ENCODE data around the gene LRRC40.

LRRC40 gene

DNA sequence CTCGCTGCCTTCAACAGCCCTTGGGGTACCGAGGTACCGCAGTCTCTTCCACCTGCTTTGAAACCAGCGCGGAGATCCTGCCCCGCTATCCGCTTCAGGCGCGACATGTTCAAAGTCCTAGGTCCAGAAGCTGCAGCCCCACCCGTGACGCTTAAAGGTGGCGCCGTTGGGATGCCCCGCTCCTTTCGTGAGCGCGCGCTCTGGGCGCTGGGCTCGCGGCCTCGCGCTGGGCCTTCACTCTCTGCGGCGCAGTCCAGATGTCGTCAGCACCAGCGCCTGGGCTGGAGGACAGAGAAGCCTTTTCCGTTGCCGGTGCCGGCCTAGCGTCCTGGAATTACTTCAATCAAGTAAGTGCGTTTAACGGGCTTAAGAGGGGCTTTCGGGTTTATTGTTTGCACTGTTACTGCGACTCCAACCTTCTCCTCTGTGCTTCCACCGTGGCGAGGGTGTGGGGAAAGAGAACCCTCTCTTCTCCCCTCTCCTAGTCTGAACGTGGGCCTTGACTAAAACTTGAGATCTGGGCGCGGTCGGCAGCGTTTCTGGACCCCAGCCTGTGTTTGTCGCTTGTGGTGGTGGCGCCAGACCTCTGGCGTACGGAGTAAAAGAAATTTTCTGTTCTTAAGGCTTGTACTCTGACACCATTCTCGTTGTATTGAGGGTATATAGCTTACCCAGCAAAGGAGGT, at the start of gene LRRC40 (continued):
- TF ChIP-seq KLF9 (tag by site-specific recombination; IDR thresholded peaks at IDR 0.05; ENCODE audit: low read depth) = peak; percentile 56; the same call in 1 of the 2 replicates
- TF ChIP-seq, protein P1, sequence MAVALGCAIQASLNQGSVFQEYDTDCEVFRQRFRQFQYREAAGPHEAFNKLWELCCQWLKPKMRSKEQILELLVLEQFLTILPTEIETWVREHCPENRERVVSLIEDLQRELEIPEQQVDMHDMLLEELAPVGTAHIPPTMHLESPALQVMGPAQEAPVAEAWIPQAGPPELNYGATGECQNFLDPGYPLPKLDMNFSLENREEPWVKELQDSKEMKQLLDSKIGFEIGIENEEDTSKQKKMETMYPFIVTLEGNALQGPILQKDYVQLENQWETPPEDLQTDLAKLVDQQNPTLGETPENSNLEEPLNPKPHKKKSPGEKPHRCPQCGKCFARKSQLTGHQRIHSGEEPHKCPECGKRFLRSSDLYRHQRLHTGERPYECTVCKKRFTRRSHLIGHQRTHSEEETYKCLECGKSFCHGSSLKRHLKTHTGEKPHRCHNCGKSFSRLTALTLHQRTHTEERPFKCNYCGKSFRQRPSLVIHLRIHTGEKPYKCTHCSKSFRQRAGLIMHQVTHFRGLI (tag by site-specific recombination; IDR thresholded peaks at IDR 0.05) = peak; percentile 60; the same call in 1 of the 2 replicates
- TF ChIP-seq ZNF174 (tag by site-specific recombination; IDR thresholded peaks at IDR 0.05) = no peak
- no peak for TF ChIP-seq BCL11A (tag by site-specific recombination; IDR thresholded peaks at IDR 0.05; ENCODE audit: low read depth)
- TF ChIP-seq, protein P2, sequence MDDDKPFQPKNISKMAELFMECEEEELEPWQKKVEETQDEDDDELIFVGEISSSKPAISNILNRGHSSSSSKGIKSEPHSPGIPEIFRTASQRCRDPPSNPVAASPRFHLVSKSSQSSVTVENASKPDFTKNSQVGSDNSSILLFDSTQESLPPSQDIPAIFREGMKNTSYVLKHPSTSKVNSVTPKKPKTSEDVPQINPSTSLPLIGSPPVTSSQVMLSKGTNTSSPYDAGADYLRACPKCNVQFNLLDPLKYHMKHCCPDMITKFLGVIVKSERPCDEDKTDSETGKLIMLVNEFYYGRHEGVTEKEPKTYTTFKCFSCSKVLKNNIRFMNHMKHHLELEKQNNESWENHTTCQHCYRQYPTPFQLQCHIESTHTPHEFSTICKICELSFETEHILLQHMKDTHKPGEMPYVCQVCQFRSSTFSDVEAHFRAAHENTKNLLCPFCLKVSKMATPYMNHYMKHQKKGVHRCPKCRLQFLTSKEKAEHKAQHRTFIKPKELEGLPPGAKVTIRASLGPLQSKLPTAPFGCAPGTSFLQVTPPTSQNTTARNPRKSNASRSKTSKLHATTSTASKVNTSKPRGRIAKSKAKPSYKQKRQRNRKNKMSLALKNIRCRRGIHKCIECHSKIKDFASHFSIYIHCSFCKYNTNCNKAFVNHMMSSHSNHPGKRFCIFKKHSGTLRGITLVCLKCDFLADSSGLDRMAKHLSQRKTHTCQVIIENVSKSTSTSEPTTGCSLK (tag by site-specific recombination; IDR thresholded peaks at IDR 0.05) = no peak
- TF ChIP-seq, protein P3, sequence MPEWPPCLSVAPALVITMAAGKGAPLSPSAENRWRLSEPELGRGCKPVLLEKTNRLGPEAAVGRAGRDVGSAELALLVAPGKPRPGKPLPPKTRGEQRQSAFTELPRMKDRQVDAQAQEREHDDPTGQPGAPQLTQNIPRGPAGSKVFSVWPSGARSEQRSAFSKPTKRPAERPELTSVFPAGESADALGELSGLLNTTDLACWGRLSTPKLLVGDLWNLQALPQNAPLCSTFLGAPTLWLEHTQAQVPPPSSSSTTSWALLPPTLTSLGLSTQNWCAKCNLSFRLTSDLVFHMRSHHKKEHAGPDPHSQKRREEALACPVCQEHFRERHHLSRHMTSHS (tag by site-specific recombination; IDR thresholded peaks at IDR 0.05) = no peak
- TF ChIP-seq, protein P4, sequence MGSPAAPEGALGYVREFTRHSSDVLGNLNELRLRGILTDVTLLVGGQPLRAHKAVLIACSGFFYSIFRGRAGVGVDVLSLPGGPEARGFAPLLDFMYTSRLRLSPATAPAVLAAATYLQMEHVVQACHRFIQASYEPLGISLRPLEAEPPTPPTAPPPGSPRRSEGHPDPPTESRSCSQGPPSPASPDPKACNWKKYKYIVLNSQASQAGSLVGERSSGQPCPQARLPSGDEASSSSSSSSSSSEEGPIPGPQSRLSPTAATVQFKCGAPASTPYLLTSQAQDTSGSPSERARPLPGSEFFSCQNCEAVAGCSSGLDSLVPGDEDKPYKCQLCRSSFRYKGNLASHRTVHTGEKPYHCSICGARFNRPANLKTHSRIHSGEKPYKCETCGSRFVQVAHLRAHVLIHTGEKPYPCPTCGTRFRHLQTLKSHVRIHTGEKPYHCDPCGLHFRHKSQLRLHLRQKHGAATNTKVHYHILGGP (tag by site-specific recombination; IDR thresholded peaks at IDR 0.05) = no peak
- TF ChIP-seq ZNF664 (tag by site-specific recombination; IDR thresholded peaks at IDR 0.05) = peak; percentile 17; the same call in 1 of the 2 replicates
- TF ChIP-seq ZNF560 (tag by site-specific recombination; IDR thresholded peaks at IDR 0.05; ENCODE audit: borderline replicate concordance) = no peak
- TF ChIP-seq, protein P5, sequence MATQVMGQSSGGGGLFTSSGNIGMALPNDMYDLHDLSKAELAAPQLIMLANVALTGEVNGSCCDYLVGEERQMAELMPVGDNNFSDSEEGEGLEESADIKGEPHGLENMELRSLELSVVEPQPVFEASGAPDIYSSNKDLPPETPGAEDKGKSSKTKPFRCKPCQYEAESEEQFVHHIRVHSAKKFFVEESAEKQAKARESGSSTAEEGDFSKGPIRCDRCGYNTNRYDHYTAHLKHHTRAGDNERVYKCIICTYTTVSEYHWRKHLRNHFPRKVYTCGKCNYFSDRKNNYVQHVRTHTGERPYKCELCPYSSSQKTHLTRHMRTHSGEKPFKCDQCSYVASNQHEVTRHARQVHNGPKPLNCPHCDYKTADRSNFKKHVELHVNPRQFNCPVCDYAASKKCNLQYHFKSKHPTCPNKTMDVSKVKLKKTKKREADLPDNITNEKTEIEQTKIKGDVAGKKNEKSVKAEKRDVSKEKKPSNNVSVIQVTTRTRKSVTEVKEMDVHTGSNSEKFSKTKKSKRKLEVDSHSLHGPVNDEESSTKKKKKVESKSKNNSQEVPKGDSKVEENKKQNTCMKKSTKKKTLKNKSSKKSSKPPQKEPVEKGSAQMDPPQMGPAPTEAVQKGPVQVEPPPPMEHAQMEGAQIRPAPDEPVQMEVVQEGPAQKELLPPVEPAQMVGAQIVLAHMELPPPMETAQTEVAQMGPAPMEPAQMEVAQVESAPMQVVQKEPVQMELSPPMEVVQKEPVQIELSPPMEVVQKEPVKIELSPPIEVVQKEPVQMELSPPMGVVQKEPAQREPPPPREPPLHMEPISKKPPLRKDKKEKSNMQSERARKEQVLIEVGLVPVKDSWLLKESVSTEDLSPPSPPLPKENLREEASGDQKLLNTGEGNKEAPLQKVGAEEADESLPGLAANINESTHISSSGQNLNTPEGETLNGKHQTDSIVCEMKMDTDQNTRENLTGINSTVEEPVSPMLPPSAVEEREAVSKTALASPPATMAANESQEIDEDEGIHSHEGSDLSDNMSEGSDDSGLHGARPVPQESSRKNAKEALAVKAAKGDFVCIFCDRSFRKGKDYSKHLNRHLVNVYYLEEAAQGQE (tag by site-specific recombination; IDR thresholded peaks at IDR 0.05) = no peak
- no peak; the same call in 1 of the 2 replicates for TF ChIP-seq ZSCAN30 (tag by site-specific recombination; IDR thresholded peaks at IDR 0.05)
- TF ChIP-seq ZNF660 (tag by site-specific recombination; IDR thresholded peaks at IDR 0.05) = peak; percentile 88
- no peak for TF ChIP-seq MEIS1 (CRISPR knock-in tag; IDR thresholded peaks at IDR 0.05; ENCODE audit: borderline replicate concordance)
- TF ChIP-seq ZFP3 (tag by site-specific recombination; IDR thresholded peaks at IDR 0.05; ENCODE audit: low read depth) = no peak
- TF ChIP-seq ZNF792 (tag by site-specific recombination; IDR thresholded peaks at IDR 0.05) = no peak
- no peak for TF ChIP-seq ZNF48 (tag by site-specific recombination; IDR thresholded peaks at IDR 0.05)
- peak; percentile 22; the same call in 1 of the 2 replicates for TF ChIP-seq ZNF2 (tag by site-specific recombination; IDR thresholded peaks at IDR 0.05)
- TF ChIP-seq ZNF621 (tag by site-specific recombination; IDR thresholded peaks at IDR 0.05) = no peak
- TF ChIP-seq ZNF350 (tag by site-specific recombination; IDR thresholded peaks at IDR 0.05) = no peak
- peak; percentile 64; the same call in 1 of the 2 replicates for TF ChIP-seq KLF1 (tag by site-specific recombination; IDR thresholded peaks at IDR 0.05)
- peak; percentile 91 for TF ChIP-seq KLF8 (tag by site-specific recombination; IDR thresholded peaks at IDR 0.05)
- no peak for TF ChIP-seq TSHZ1 (tag by site-specific recombination; IDR thresholded peaks at IDR 0.05; ENCODE audit: borderline replicate concordance)
- TF ChIP-seq ZFP69B (tag by site-specific recombination; IDR thresholded peaks at IDR 0.05) = 0 out of 2 replicates have a peak, but pooled peaks have one; percentile 37
- peak; percentile 98 for TF ChIP-seq ZBTB17 (tag by site-specific recombination; IDR thresholded peaks at IDR 0.05)
- no peak for TF ChIP-seq ZNF121 (tag by site-specific recombination; IDR thresholded peaks at IDR 0.05)
- TF ChIP-seq ZNF776 (tag by site-specific recombination; IDR thresholded peaks at IDR 0.05; ENCODE audit: borderline replicate concordance) = no peak

All from HEK293 (cell line).